GM23248 (cell line): ENCODE measurements around the gene RSBN1L. TPM values are rescaled to one million over a fixed set of nuclear protein-coding genes. Genes with fewer than 3 reads are reported as not detected.

Experiments used
- DNase-seq: peaks from one replicate; pipeline ENCODE4 v3.0.0-alpha.2; 2015
- H2AFZ ChIP-seq: fragments of 200-600 bp; sonication (generic); 2 replicates; pipeline ENCODE4 v1.6.1; 2016; ENCODE audit warnings: antibody characterized with exemption
- H3F3A ChIP-seq: fragments of 200-600 bp; sonication (generic); 2 replicates; pipeline ENCODE4 v1.6.1; 2016; ENCODE audit warnings: mild to moderate bottlenecking, antibody characterized with exemption, mixed run types; ENCODE audit not compliant: insufficient read depth
- H3K27ac ChIP-seq: fragments of 200-600 bp; sonication (generic); 2 replicates; pipeline ENCODE4 v1.5.1; 2016; ENCODE audit warnings: mild to moderate bottlenecking
- H3K27me3 ChIP-seq: fragments of 200-600 bp; sonication (generic); replicated peaks from 2 replicates; pipeline ENCODE4 v1.6.1; 2016; ENCODE audit warnings: mild to moderate bottlenecking; ENCODE audit not compliant: insufficient read depth
- H3K36me3 ChIP-seq: fragments of 200-600 bp; sonication (generic); 2 replicates; pipeline ENCODE4 v1.6.1; 2016; ENCODE audit warnings: low read depth, mild to moderate bottlenecking
- H3K4me1 ChIP-seq: fragments of 200-600 bp; sonication (generic); 2 replicates; pipeline ENCODE4 v1.6.1; 2016; ENCODE audit warnings: mild to moderate bottlenecking; ENCODE audit not compliant: insufficient read depth
- H3K4me2 ChIP-seq: fragments of 200-600 bp; sonication (generic); one replicate; pipeline ENCODE4 v1.6.1; 2016; ENCODE audit warnings: mild to moderate bottlenecking; ENCODE audit not compliant: unreplicated experiment
- H3K4me3 ChIP-seq: fragments of 200-600 bp; sonication (generic); 2 replicates; pipeline ENCODE4 v1.5.1; 2016; ENCODE audit warnings: mild to moderate bottlenecking
- H3K79me2 ChIP-seq: fragments of 200-600 bp; sonication (generic); 2 replicates; pipeline ENCODE4 v1.6.1; 2016; ENCODE audit warnings: mild to moderate bottlenecking; ENCODE audit not compliant: insufficient read depth
- H3K9ac ChIP-seq: fragments of 200-600 bp; sonication (generic); 2 replicates; pipeline ENCODE4 v1.6.1; 2016; ENCODE audit warnings: mild to moderate bottlenecking
- H3K9me2 ChIP-seq: fragments of 200-600 bp; sonication (generic); 2 replicates; pipeline ENCODE4 v1.6.1; 2016; ENCODE audit warnings: mixed run types, mild to moderate bottlenecking, moderate library complexity; ENCODE audit not compliant: insufficient read depth
- H3K9me3 ChIP-seq: fragments of 200-600 bp; sonication (generic); one replicate; pipeline ENCODE4 v1.6.1; 2017; ENCODE audit warnings: low read depth
- H4K20me1 ChIP-seq: fragments of 200-600 bp; sonication (generic); 2 replicates; pipeline ENCODE4 v1.6.0; 2016; ENCODE audit not compliant: insufficient read depth
- EZH2 ChIP-seq: fragments of 200-600 bp; sonication (generic); IDR thresholded peaks from 2 replicates; pipeline ENCODE4 v1.6.1; 2018; ENCODE audit warnings: antibody characterized with exemption, mild to moderate bottlenecking; ENCODE audit not compliant: insufficient read depth, poor library complexity, severe bottlenecking
- EZH2phosphoT487 ChIP-seq: fragments of 200-600 bp; sonication (generic); IDR thresholded peaks from 2 replicates; pipeline ENCODE4 v1.6.1; 2018; ENCODE audit warnings: antibody characterized with exemption, moderate library complexity, mild to moderate bottlenecking, low read depth; ENCODE audit not compliant: insufficient read depth
- WGBS, 2 experiments: methylation state at CpG; one replicate each; pipeline ENCODE4 v1.1.6; 2015 to 2017; ENCODE audit warnings: low lambda C conversion rate in 2 of 2, low coverage in 1 of 2; ENCODE audit errors: missing lambda C conversion rate in 2 of 2; 5-methylcytosine and 5-hydroxymethylcytosine counted together
- in situ Hi-C: fragments of 300-500 bp; cut with MboI; formaldehyde crosslinking; loops from 2 replicates; pipeline ENCODE4 v1.15.0; 2020
- polyA plus RNA-seq: library from polyadenylated mRNA; unstranded; fragments of >200 nt; fragmentation: Nextera tagmentation; extraction: Ambion mirVana; gene quantifications from 2 replicates; pipeline ENCODE4 v1.2.1, GENCODE V29; 2016
- total RNA-seq: library from RNA; depleted of rRNA; stranded (reverse); fragments of >200 nt; shearing (Covaris generic); gene quantifications from 2 replicates; pipeline ENCODE4 v1.2.3, GENCODE V29; 2014

The RSBN1L gene
- total and polyA plus RNA-seq, 2 experiments from 2014 or later = 2.5 to 13.3 TPM

GRCh38 chr7:77691892-77692491 lies 4.3 kb upstream of the RSBN1L start:
- Histone ChIP-seq H3K9me2 (no peaks in the 10 kb centered on the region), H3K4me1 (peaks cover 15% of the 10 kb centered on the region), H3K79me2 (peaks cover 84% of the 10 kb centered on the region), H3K27ac (no peak overlapping the region), H3K27me3 (no peaks in the 10 kb centered on the region), H3K9ac (no peak overlapping the region), H3F3A (peaks cover 13% of the 10 kb centered on the region), H4K20me1 (no peaks in the 10 kb centered on the region), H3K36me3 (no peaks in the 10 kb centered on the region), H3K4me2 (no peak overlapping the region), H3K9me3 (no peaks in the 10 kb centered on the region), H3K4me3 (no peak overlapping the region), H2AFZ (no peak overlapping the region)
- TF ChIP-seq EZH2 = no peak
- no peak for TF ChIP-seq EZH2phosphoT487
- in situ Hi-C loops = no loop called here
- 98% methylated on average over 10 of the region's 10 CpGs for WGBS, 2 experiments
- DNase-seq = no peak

GRCh38 chr7:77693830-77694583 lies 2.3 kb upstream of the RSBN1L start:
- DNase-seq = no peak
- Histone ChIP-seq H3K9me2 (no peaks in the 10 kb centered on the region), H2AFZ (no peak overlapping the region), H3K27me3 (no peaks in the 10 kb centered on the region), H3K4me3 (no peak overlapping the region), H3K27ac (no peak overlapping the region), H3K4me1 (peaks cover 19% of the 10 kb centered on the region), H3K36me3 (no peaks in the 10 kb centered on the region), H3K9ac (no peak overlapping the region), H3K9me3 (no peaks in the 10 kb centered on the region), H3K79me2 (peaks cover 89% of the 10 kb centered on the region), H4K20me1 (no peaks in the 10 kb centered on the region), H3F3A (peaks cover 20% of the 10 kb centered on the region), H3K4me2 (peak overlapping the region; percentile 13)
- TF ChIP-seq EZH2 = no peak
- no peak for TF ChIP-seq EZH2phosphoT487
- in situ Hi-C loops = no loop called here
- 94 to 95% methylated on average over 14 of the region's 14 CpGs for WGBS, 2 experiments

DNA sequence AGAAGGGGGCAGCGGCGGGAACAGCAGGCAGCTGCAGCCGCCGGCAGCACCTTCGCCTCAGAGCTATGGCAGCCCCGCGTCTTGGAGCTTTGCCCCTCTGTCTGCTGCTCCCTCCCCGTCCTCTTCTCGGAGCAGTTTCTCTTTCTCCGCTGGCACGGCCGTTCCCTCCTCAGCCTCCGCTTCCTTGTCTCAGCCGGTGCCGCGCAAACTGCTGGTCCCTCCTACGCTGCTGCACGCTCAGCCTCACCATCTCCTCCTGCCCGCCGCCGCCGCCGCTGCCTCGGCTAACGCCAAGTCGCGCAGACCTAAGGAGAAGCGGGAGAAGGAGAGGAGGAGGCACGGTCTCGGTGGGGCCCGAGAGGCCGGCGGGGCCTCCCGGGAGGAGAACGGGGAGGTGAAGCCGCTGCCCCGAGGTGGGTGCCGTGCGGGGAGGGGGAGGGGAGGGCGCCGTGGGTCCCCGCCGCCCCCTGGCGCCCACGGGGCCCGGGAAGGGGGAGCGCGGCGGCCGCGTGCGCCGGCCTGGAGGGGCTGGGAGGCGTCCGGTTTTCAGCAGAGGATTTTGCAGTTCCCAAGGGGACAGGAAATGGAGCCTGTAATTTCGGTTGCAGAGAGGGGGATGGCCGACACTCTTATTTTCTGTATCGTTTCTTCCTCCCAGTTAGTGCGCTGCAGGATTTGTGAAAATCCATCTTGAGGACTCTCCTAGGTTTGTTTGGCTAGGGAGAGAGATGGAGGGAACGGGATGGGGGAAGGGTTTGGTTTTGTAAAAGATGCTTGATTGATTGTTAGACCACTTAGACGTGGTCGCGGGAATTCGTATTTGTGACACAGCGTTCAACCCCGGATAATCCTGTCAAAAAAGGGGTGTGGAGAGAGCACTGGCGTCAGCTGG lies 630 bp downstream of the RSBN1L start:
- peaks cover 23% of the 10 kb centered on the region for H3F3A ChIP-seq
- peaks cover 27% of the 10 kb centered on the region for H3K4me1 ChIP-seq
- H3K9me3 ChIP-seq = no peaks in the 10 kb centered on the region
- TF ChIP-seq EZH2 = no peak
- TF ChIP-seq EZH2phosphoT487 = no peak
- peaks cover 93% of the 10 kb centered on the region for H3K79me2 ChIP-seq
- H3K4me2 ChIP-seq = peak overlapping the region; percentile 96
- H3K4me3 ChIP-seq = peak overlapping the region; percentile 95
- H3K27me3 ChIP-seq = no peaks in the 10 kb centered on the region
- H3K36me3 ChIP-seq = no peaks in the 10 kb centered on the region
- in situ Hi-C loops = no loop called here
- H3K27ac ChIP-seq = peak overlapping the region; percentile 84
- WGBS, 2 experiments = 1% methylated on average over 37 to 65 of the region's 67 CpGs
- H3K9ac ChIP-seq = peak overlapping the region; percentile 93
- no peaks in the 10 kb centered on the region for H4K20me1 ChIP-seq
- peak; percentile 87 for DNase-seq
- H2AFZ ChIP-seq = peak overlapping the region; percentile 91
- H3K9me2 ChIP-seq = no peaks in the 10 kb centered on the region

DNA sequence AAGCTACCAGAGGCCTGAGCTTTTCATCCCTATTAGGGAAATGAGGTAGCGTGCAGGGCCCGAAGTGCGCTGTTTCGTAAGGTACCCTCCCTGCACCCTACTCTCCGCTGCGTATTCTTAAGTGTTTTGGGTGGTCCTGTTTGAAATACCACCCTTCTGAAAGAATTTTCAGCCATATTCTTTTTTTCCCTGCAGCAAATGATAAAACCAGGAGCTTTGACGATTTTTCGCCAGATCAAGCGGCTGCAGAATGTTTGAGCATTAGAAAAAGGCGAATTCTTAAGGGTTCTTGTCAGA lies 1.2 kb downstream of the RSBN1L start:
- H3K9ac ChIP-seq = peak overlapping the region; percentile 93
- H3K27ac ChIP-seq = peak overlapping the region; percentile 84
- peaks cover 30% of the 10 kb centered on the region for H3K4me1 ChIP-seq
- no peak for TF ChIP-seq EZH2
- no peak for TF ChIP-seq EZH2phosphoT487
- WGBS, 2 experiments = 1 to 2% methylated on average over 10 of the region's 10 CpGs
- H3K9me2 ChIP-seq = no peaks in the 10 kb centered on the region
- no peaks in the 10 kb centered on the region for H3K36me3 ChIP-seq
- peak; percentile 82 for DNase-seq
- H2AFZ ChIP-seq = peak overlapping the region; percentile 91
- H3K4me3 ChIP-seq = peak overlapping the region; percentile 95
- peak overlapping the region; percentile 96 for H3K4me2 ChIP-seq
- peaks cover 93% of the 10 kb centered on the region for H3K79me2 ChIP-seq
- in situ Hi-C loops = no loop called here
- H4K20me1 ChIP-seq = no peaks in the 10 kb centered on the region
- H3K9me3 ChIP-seq = no peaks in the 10 kb centered on the region
- H3K27me3 ChIP-seq = no peaks in the 10 kb centered on the region
- H3F3A ChIP-seq = peaks cover 23% of the 10 kb centered on the region
